Large intestine (tissue), 3 donors: ENCODE results near the gene PIK3C2B. TPM values are rescaled to one million over a fixed set of nuclear protein-coding genes. Genes with fewer than 3 reads are reported as not detected.
"Not testable (repeated sequence)": the region's sequence is repeated elsewhere in the genome, so short reads cannot be mapped to it uniquely, and the experiment has no call there.

Experiments used
- DNase-seq, 2 donors: peaks; one replicate each; pipeline versions ENCODE4 v3.0.0 to v3.0.0-alpha.2; 2013
- H3K27ac ChIP-seq: one replicate; pipeline ENCODE4 v1.5.1; 2013; ENCODE audit warnings: low read length
- H3K27me3 ChIP-seq: 2 replicates; pipeline ENCODE4 v1.6.1; 2013; ENCODE audit warnings: low read length; ENCODE audit not compliant: control insufficient read depth, insufficient read depth
- H3K36me3 ChIP-seq: 2 replicates; pipeline ENCODE4 v1.6.1; 2013; ENCODE audit warnings: low read length; ENCODE audit not compliant: control insufficient read depth, insufficient read depth
- H3K4me1 ChIP-seq: one replicate; pipeline ENCODE4 v1.6.1; 2013; ENCODE audit warnings: low read length; ENCODE audit not compliant: control insufficient read depth, insufficient read depth
- H3K4me3 ChIP-seq: one replicate; pipeline ENCODE4 v1.5.1; 2013; ENCODE audit warnings: low read length
- H3K9me3 ChIP-seq: one replicate; pipeline ENCODE4 v1.6.1; 2013; ENCODE audit warnings: mild to moderate bottlenecking, low read depth, low read length, moderate library complexity; ENCODE audit not compliant: control insufficient read depth
- WGBS: methylation state at CpG from one replicate; pipeline ENCODE4 v1.1.5; 2013; ENCODE audit warnings: low lambda C conversion rate; ENCODE audit not compliant: insufficient coverage; 5-methylcytosine and 5-hydroxymethylcytosine counted together
- polyA plus RNA-seq: library from polyadenylated mRNA; unstranded; fragments of 120-200 nt; gene quantifications from one replicate; pipeline ENCODE4 v1.2.1, GENCODE V29; 2013

The PIK3C2B gene
- polyA plus RNA-seq, 1 donor = 26.3 TPM

DNA sequence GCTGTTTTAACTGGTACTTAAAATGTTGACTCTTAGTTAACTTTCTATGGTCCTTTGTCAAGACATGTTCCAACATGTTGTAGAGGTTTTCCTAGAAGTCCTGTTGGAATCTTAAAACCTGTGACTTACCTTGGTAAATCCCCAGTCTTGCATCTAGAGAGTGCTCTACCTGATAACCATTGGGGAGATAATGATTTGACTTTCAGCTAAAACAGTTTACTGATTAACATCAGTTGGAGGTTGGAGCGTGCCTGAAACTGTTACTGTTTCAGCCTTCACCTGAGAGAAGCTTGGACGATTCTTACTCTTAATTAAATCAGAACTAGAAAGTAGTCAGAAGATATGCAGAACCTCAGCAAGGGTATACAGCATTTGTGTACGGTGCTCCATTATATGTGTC, 30.4 kb upstream of the PIK3C2B start:
- Histone ChIP-seq H3K4me3 (no peak overlapping the region), H3K36me3 (peaks cover 47% of the 10 kb centered on the region), H3K27ac (no peak overlapping the region)

GRCh38 chr1:204523605-204524215, 29.1 kb upstream of the PIK3C2B start:
- WGBS = 69% methylated on average over 3 of the region's 9 CpGs
- no peak overlapping the region for H3K27ac ChIP-seq
- H3K4me1 ChIP-seq = no peaks in the 10 kb centered on the region
- H3K27me3 ChIP-seq = no peaks in the 10 kb centered on the region
- peaks cover 3% of the 10 kb centered on the region for H3K9me3 ChIP-seq
- H3K4me3 ChIP-seq = no peak overlapping the region
- peaks cover 43% of the 10 kb centered on the region for H3K36me3 ChIP-seq
- peak in 1 of 2 donors; percentile 13 for DNase-seq

More for the DNA sequence above, 30.4 kb upstream of the PIK3C2B start:
- no CpG with 5 or more reads among the region's 3 CpGs for WGBS
- Histone ChIP-seq H3K9me3 (peaks cover 3% of the 10 kb centered on the region), H3K4me1 (no peaks in the 10 kb centered on the region), H3K27me3 (no peaks in the 10 kb centered on the region)
- DNase-seq = no peak

DNA sequence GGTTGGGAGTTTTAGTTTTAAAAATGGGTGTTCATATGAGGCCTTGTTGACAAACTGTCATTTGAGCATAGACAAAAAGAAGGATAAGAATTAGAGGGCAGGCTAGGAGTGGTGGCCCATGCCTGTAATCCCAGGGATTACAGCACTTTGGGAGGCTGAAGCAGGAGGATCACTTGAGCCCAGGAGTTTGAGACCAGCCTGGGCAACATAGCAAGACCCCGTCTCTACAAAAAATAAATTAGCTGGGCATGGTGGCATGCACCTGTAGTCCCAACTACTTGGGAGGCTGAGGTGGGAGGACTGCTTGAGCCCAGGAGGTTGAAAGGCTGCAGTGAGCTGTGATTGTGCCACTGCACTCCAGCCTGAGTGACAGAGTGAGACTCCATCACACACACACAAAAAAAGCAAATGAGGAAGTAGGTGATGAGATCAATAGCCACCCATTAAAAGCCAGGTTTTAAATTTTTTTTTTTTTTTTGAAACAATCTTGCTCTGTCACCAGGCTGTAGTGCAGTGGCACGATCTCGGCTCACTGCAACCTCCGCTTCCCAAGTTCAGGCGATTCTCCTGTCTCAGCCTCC, 27.4 kb upstream of the PIK3C2B start:
- H3K9me3 ChIP-seq, H3K4me1 ChIP-seq, DNase-seq, H3K27ac ChIP-seq, H3K27me3 ChIP-seq, H3K4me3 ChIP-seq: not testable (repeated sequence)
- WGBS = 100% methylated on average over 1 of the region's 5 CpGs
- H3K36me3 ChIP-seq = peaks cover 36% of the 10 kb centered on the region

GRCh38 chr1:204520834-204521709, 26.5 kb upstream of the PIK3C2B start:
- Histone ChIP-seq H3K4me1 (no peaks in the 10 kb centered on the region), H3K27me3 (no peaks in the 10 kb centered on the region), H3K4me3 (no peak overlapping the region), H3K36me3 (peaks cover 28% of the 10 kb centered on the region), H3K9me3 (peaks cover 3% of the 10 kb centered on the region), H3K27ac (no peak overlapping the region)
- no CpG with 5 or more reads among the region's 5 CpGs for WGBS
- DNase-seq = no peak

DNA sequence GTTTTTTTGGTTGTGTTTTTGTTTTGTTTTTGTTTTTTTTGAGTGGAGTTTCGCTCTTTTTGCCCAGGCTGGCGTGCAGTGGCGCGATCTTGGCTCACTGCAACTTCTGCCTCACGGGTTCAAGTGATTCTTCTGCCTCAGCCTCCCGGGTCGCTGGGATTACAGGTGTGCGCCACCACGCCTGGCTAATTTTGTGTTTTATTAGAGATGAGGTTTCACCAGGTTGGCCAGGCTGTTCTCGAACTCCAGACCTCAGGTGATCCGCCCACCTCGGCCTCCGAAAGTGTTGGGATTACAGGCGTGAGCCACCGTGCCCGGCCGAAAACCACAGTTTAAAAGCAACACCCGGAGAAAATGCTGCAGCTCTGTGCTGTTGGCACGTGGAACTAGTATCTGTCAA, 22.8 kb upstream of the PIK3C2B start:
- H3K4me1 ChIP-seq, H3K27me3 ChIP-seq, H3K9me3 ChIP-seq, DNase-seq, H3K27ac ChIP-seq: not testable (repeated sequence)
- Histone ChIP-seq H3K4me3 (peak overlapping the region; percentile 96), H3K36me3 (peaks cover 15% of the 10 kb centered on the region)
- no CpG with 5 or more reads among the region's 19 CpGs for WGBS

GRCh38 chr1:204516180-204516879, 21.7 kb upstream of the PIK3C2B start, which contains the start of gene MDM4:
Gene MDM4, plus strand, starts transcription at chr1:204516406. Its CDS starts 9,113 bp downstream, at chr1:204525519.
- H3K36me3 ChIP-seq = peaks cover 14% of the 10 kb centered on the region
- H3K27ac ChIP-seq = peak within 1 kb of the TSS; percentile 97
- peak; percentile 96 to 99 for DNase-seq
- H3K4me3 ChIP-seq = peak within 1 kb of the TSS; percentile 96
- 0% methylated on average over 11 of the region's 43 CpGs for WGBS
- no peaks in the 10 kb centered on the region for H3K9me3 ChIP-seq
- H3K27me3 ChIP-seq = no peaks in the 10 kb centered on the region
- no peaks in the 10 kb centered on the region for H3K4me1 ChIP-seq

DNA sequence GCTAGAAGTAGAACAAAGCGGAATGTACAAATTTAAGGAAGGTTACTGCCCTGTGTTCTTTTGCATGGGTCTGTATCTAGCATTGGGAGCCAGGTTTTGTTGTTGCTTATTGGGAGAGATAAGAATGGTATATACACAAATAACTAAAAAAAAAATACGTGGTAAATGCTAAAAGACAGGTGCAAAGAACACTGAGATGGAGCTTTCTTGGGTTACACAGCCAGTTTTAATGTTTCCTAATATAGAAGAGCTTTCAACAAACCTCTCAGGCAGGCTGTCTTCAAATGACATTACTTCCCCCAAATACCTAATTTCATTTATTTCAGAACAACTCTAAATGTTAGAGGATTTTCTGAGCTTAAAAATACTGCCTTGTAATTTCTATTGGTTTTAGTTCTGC, 20.2 kb upstream of the PIK3C2B start:
- no peaks in the 10 kb centered on the region for H3K4me1 ChIP-seq
- H3K36me3 ChIP-seq = peaks cover 13% of the 10 kb centered on the region
- H3K27ac ChIP-seq = no peak overlapping the region
- H3K9me3 ChIP-seq = no peaks in the 10 kb centered on the region
- DNase-seq = no peak
- no peak overlapping the region for H3K4me3 ChIP-seq
- H3K27me3 ChIP-seq = no peaks in the 10 kb centered on the region
- WGBS = 100% methylated on average over 1 of the region's 2 CpGs

- no peak for DNase-seq
- Histone ChIP-seq H3K4me1 (no peaks in the 10 kb centered on the region), H3K9me3 (no peaks in the 10 kb centered on the region), H3K36me3 (no peaks in the 10 kb centered on the region), H3K4me3 (no peak overlapping the region), H3K27ac (no peak overlapping the region), H3K27me3 (no peaks in the 10 kb centered on the region)
- WGBS = no CpG with 5 or more reads among the region's 15 CpGs
These were observed 18.6 kb upstream of the PIK3C2B start for GRCh38 chr1:204513117-204513716.

DNA sequence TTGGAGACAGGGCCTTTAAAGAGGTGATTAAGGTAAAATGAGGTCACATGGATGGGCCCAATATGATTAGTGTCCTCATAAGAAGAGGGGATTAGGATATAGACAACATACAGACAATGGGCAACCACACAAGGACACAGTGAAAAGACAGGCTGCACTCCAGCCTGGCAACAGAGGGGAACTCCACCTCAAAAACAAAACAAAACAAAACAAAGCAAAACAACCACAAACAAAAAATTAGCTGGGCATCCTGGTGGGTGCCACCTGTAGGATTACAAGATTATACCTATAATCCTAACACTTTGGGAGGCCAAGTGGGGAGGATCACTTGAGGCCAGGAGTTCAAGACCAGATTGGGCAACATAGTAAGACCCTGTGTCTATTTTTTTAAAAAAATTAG, 16.8 kb upstream of the PIK3C2B start:
- H3K36me3 ChIP-seq = no peaks in the 10 kb centered on the region
- no peak for DNase-seq
- no peaks in the 10 kb centered on the region for H3K4me1 ChIP-seq
- no peaks in the 10 kb centered on the region for H3K9me3 ChIP-seq
- no peaks in the 10 kb centered on the region for H3K27me3 ChIP-seq
- H3K4me3 ChIP-seq = no peak overlapping the region
- H3K27ac ChIP-seq = no peak overlapping the region

DNA sequence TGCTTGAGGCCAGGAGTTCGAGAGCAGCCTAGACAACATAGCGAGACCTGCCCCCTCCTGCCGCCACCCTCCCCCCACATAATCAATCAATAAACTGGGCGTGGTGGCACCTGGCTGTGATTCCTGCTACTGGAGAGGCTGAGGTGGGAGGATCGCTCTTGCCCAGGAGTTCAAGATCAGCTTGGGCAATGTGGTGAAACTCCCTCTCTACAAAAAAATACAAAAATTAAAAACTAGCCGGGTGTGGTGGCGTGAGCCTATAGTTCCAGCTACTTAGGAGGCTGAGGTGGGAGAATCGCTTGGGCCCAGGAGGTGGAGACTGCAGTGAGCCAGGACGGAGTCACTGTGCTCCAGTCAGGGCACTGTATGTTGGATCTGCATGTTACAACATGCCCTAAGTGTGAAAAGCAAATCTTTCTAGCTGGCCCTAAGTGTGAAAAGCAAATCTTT, 14.6 kb upstream of the PIK3C2B start:
- WGBS = no CpG with 5 or more reads among the region's 9 CpGs
- no peak overlapping the region for H3K4me3 ChIP-seq
- peaks cover 4% of the 10 kb centered on the region for H3K4me1 ChIP-seq
- H3K9me3 ChIP-seq = no peaks in the 10 kb centered on the region
- DNase-seq = no peak
- no peak overlapping the region for H3K27ac ChIP-seq
- H3K27me3 ChIP-seq = no peaks in the 10 kb centered on the region
- no peaks in the 10 kb centered on the region for H3K36me3 ChIP-seq
